Measurements from ENCODE around the gene C1orf116.

DNA sequence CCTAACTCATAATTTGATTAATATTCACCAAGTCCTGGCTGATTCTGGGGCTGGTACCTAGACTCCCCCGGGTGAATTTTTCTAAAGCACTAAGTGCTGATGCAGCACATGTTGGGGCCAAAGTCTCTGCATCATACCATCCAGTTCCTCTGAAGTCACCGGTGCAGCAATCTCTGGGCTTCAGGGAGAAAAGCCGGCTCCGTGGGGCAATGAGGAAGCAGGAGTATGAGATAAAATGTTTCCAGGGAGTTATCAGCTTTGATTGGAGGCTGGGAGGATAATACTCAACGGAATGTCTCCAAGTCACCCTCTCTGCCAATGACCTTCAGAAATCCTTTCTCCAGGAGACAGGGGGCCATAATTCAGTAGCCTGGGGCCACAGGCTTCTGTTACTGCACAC is 63.5 kb downstream of the C1orf116 start:
- TF ChIP-seq, protein P1, sequence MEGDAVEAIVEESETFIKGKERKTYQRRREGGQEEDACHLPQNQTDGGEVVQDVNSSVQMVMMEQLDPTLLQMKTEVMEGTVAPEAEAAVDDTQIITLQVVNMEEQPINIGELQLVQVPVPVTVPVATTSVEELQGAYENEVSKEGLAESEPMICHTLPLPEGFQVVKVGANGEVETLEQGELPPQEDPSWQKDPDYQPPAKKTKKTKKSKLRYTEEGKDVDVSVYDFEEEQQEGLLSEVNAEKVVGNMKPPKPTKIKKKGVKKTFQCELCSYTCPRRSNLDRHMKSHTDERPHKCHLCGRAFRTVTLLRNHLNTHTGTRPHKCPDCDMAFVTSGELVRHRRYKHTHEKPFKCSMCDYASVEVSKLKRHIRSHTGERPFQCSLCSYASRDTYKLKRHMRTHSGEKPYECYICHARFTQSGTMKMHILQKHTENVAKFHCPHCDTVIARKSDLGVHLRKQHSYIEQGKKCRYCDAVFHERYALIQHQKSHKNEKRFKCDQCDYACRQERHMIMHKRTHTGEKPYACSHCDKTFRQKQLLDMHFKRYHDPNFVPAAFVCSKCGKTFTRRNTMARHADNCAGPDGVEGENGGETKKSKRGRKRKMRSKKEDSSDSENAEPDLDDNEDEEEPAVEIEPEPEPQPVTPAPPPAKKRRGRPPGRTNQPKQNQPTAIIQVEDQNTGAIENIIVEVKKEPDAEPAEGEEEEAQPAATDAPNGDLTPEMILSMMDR (IDR thresholded peaks at IDR 0.05), result no peak
- TF ChIP-seq POLR2A (IDR thresholded peaks at IDR 0.05), result no peak
